Stimulated activated memory B cell treated with anti-CD40 and anti-IgM and Interleukin-4, amounts not matched to agents 10 μg/mL and 1 μg/mL and 100 μg/mL, for 72 hours (primary cell): ENCODE measurements around the gene LIPT2.
"Not testable (repeated sequence)": the region's sequence is repeated elsewhere in the genome, so short reads cannot be mapped to it uniquely, and the experiment has no call there.

Source experiments
- ATAC-seq: fragments of 150-1000 bp; cut with Tn5 transposase; 2 replicates; pipeline ENCODE4 v1.10.0; 2021
- H3K27ac Mint-ChIP-seq: one replicate; pipeline ENCODE4 v1.8.0; 2022; ENCODE audit warnings: mild to moderate bottlenecking, mixed read lengths
- H3K27me3 Mint-ChIP-seq: one replicate; pipeline ENCODE4 v1.8.0; 2022; ENCODE audit warnings: mixed read lengths
- H3K36me3 Mint-ChIP-seq: one replicate; pipeline ENCODE4 v1.8.0; 2022; ENCODE audit warnings: mixed read lengths
- H3K4me1 Mint-ChIP-seq: one replicate; pipeline ENCODE4 v1.8.0; 2022; ENCODE audit warnings: mixed read lengths
- H3K4me3 Mint-ChIP-seq: one replicate; pipeline ENCODE4 v1.8.0; 2022; ENCODE audit warnings: mild to moderate bottlenecking, moderate library complexity, mixed read lengths
- H3K9me3 Mint-ChIP-seq: one replicate; pipeline ENCODE4 v1.8.0; 2022; ENCODE audit warnings: mixed read lengths

Gene LIPT2

GRCh38 chr11:74492974-74493790, at the start of gene LIPT2:
TSS of gene LIPT2 (minus strand) at chr11:74493724. CDS start at chr11:74493703, 21 bp downstream.
- Mint-ChIP-seq H3K4me3 (peak within 1 kb of the TSS; percentile 69), H3K36me3 (peaks cover 23% of the 10 kb centered on the region), H3K9me3 (no peaks in the 10 kb centered on the region), H3K27ac (peak within 1 kb of the TSS; percentile 89), H3K27me3 (no peaks in the 10 kb centered on the region), H3K4me1 (peaks cover 18% of the 10 kb centered on the region)
- peak; percentile 100 for ATAC-seq

GRCh38 chr11:74541466-74541865, 47.9 kb upstream of the LIPT2 start:
- peaks cover 8% of the 10 kb centered on the region for H3K36me3 Mint-ChIP-seq
- no peak overlapping the region for H3K27ac Mint-ChIP-seq
- H3K27me3 Mint-ChIP-seq = peaks cover 11% of the 10 kb centered on the region
- H3K4me3 Mint-ChIP-seq = no peak overlapping the region
- no peaks in the 10 kb centered on the region for H3K4me1 Mint-ChIP-seq
- peaks cover 24% of the 10 kb centered on the region for H3K9me3 Mint-ChIP-seq
- ATAC-seq = no peak

- H3K36me3 Mint-ChIP-seq = peaks cover 8% of the 10 kb centered on the region
- no peak overlapping the region for H3K4me3 Mint-ChIP-seq
- H3K27me3 Mint-ChIP-seq = peaks cover 11% of the 10 kb centered on the region
- ATAC-seq = no peak
- H3K27ac Mint-ChIP-seq = no peak overlapping the region
- no peaks in the 10 kb centered on the region for H3K4me1 Mint-ChIP-seq
- H3K9me3 Mint-ChIP-seq = peaks cover 24% of the 10 kb centered on the region
Observed at GRCh38 chr11:74540270-74540669, 46.7 kb upstream of the LIPT2 start.

GRCh38 chr11:74538680-74539079, 45.2 kb upstream of the LIPT2 start:
- Mint-ChIP-seq H3K4me1 (peaks cover 12% of the 10 kb centered on the region), H3K4me3 (no peak overlapping the region), H3K27me3 (peaks cover 11% of the 10 kb centered on the region), H3K9me3 (peaks cover 16% of the 10 kb centered on the region), H3K27ac (no peak overlapping the region), H3K36me3 (peaks cover 8% of the 10 kb centered on the region)
- no peak for ATAC-seq

GRCh38 chr11:74535371-74536160, 42.0 kb upstream of the LIPT2 start:
- H3K27ac Mint-ChIP-seq = no peak overlapping the region
- no peak for ATAC-seq
- peaks cover 14% of the 10 kb centered on the region for H3K27me3 Mint-ChIP-seq
- H3K9me3 Mint-ChIP-seq = peaks cover 13% of the 10 kb centered on the region
- peaks cover 23% of the 10 kb centered on the region for H3K4me1 Mint-ChIP-seq
- H3K36me3 Mint-ChIP-seq = peaks cover 8% of the 10 kb centered on the region
- H3K4me3 Mint-ChIP-seq = no peak overlapping the region

- Mint-ChIP-seq H3K27me3 (peaks cover 12% of the 10 kb centered on the region), H3K9me3 (peaks cover 12% of the 10 kb centered on the region), H3K4me1 (peaks cover 23% of the 10 kb centered on the region)
- ATAC-seq, H3K4me3 Mint-ChIP-seq, H3K36me3 Mint-ChIP-seq, H3K27ac Mint-ChIP-seq: not testable (repeated sequence)
Observed at GRCh38 chr11:74534946-74535275, 41.4 kb upstream of the LIPT2 start.

GRCh38 chr11:74534216-74534945, 40.9 kb upstream of the LIPT2 start:
- Mint-ChIP-seq H3K9me3 (peaks cover 12% of the 10 kb centered on the region), H3K4me1 (peaks cover 23% of the 10 kb centered on the region), H3K27ac (no peak overlapping the region), H3K36me3 (peaks cover 8% of the 10 kb centered on the region), H3K27me3 (peaks cover 12% of the 10 kb centered on the region), H3K4me3 (no peak overlapping the region)
- no peak for ATAC-seq

- Mint-ChIP-seq H3K27me3 (peaks cover 12% of the 10 kb centered on the region), H3K4me3 (no peak overlapping the region), H3K27ac (no peak overlapping the region), H3K9me3 (peaks cover 10% of the 10 kb centered on the region), H3K4me1 (peaks cover 23% of the 10 kb centered on the region), H3K36me3 (peaks cover 8% of the 10 kb centered on the region)
- ATAC-seq = no peak
Observed at GRCh38 chr11:74533421-74533820, 39.9 kb upstream of the LIPT2 start.

- H3K36me3 Mint-ChIP-seq = peaks cover 6% of the 10 kb centered on the region
- H3K27ac Mint-ChIP-seq = no peak overlapping the region
- H3K4me1 Mint-ChIP-seq = peaks cover 23% of the 10 kb centered on the region
- no peak for ATAC-seq
- peaks cover 5% of the 10 kb centered on the region for H3K9me3 Mint-ChIP-seq
- H3K27me3 Mint-ChIP-seq = peaks cover 12% of the 10 kb centered on the region
- no peak overlapping the region for H3K4me3 Mint-ChIP-seq
Observed at GRCh38 chr11:74532501-74533246, 39.1 kb upstream of the LIPT2 start.

- Mint-ChIP-seq H3K4me3 (no peak overlapping the region), H3K27ac (no peak overlapping the region), H3K4me1 (no peaks in the 10 kb centered on the region), H3K27me3 (peaks cover 14% of the 10 kb centered on the region), H3K36me3 (no peaks in the 10 kb centered on the region), H3K9me3 (no peaks in the 10 kb centered on the region)
- no peak for ATAC-seq
Observed at GRCh38 chr11:74524978-74525377, 31.5 kb upstream of the LIPT2 start.

GRCh38 chr11:74524501-74524900, 31.0 kb upstream of the LIPT2 start:
- H3K9me3 Mint-ChIP-seq = no peaks in the 10 kb centered on the region
- no peak for ATAC-seq
- H3K4me3 Mint-ChIP-seq = no peak overlapping the region
- no peaks in the 10 kb centered on the region for H3K36me3 Mint-ChIP-seq
- H3K4me1 Mint-ChIP-seq = no peaks in the 10 kb centered on the region
- peaks cover 19% of the 10 kb centered on the region for H3K27me3 Mint-ChIP-seq
- no peak overlapping the region for H3K27ac Mint-ChIP-seq

GRCh38 chr11:74522776-74523175, 29.3 kb upstream of the LIPT2 start:
- Mint-ChIP-seq H3K36me3 (no peaks in the 10 kb centered on the region), H3K4me1 (no peaks in the 10 kb centered on the region), H3K4me3 (no peak overlapping the region), H3K27me3 (peaks cover 19% of the 10 kb centered on the region), H3K27ac (no peak overlapping the region), H3K9me3 (peaks cover under 1% of the 10 kb centered on the region)
- no peak for ATAC-seq

- Mint-ChIP-seq H3K36me3 (no peaks in the 10 kb centered on the region), H3K4me1 (no peaks in the 10 kb centered on the region), H3K4me3 (no peak overlapping the region), H3K27ac (no peak overlapping the region), H3K9me3 (peaks cover 6% of the 10 kb centered on the region), H3K27me3 (peaks cover 19% of the 10 kb centered on the region)
- no peak for ATAC-seq
Observed at GRCh38 chr11:74521666-74522252, 28.2 kb upstream of the LIPT2 start.

- Mint-ChIP-seq H3K27me3 (peaks cover 19% of the 10 kb centered on the region), H3K4me1 (no peaks in the 10 kb centered on the region), H3K27ac (no peak overlapping the region), H3K4me3 (no peak overlapping the region), H3K36me3 (no peaks in the 10 kb centered on the region), H3K9me3 (peaks cover 6% of the 10 kb centered on the region)
- ATAC-seq = no peak
Observed at GRCh38 chr11:74520927-74521665, 27.6 kb upstream of the LIPT2 start.
